IgD-negative memory B cell (primary cell): ENCODE measurements around the gene CCDC97. TPM values are rescaled to one million over a fixed set of nuclear protein-coding genes. Genes with fewer than 3 reads are reported as not detected.
"Not testable (repeated sequence)": the region's sequence is repeated elsewhere in the genome, so short reads cannot be mapped to it uniquely, and the experiment has no call there.

Experiments
- H3K27ac Mint-ChIP-seq, 3 donors: one replicate each; pipeline ENCODE4 v1.8.0; 2020 to 2022; ENCODE audit warnings: mild to moderate bottlenecking in 3 of 3, mixed read lengths in 3 of 3, moderate library complexity in 1 of 3
- H3K27me3 Mint-ChIP-seq: one replicate; pipeline ENCODE4 v1.8.0; 2021; ENCODE audit warnings: mixed read lengths
- H3K36me3 Mint-ChIP-seq: one replicate; pipeline ENCODE4 v1.8.0; 2020; ENCODE audit warnings: mild to moderate bottlenecking, mixed read lengths
- H3K4me1 Mint-ChIP-seq, 3 donors: one replicate each; pipeline ENCODE4 v1.8.0; 2020 to 2022; ENCODE audit warnings: mixed read lengths in 3 of 3, mild to moderate bottlenecking in 1 of 3
- H3K4me3 Mint-ChIP-seq, 4 donors: one replicate each; pipeline ENCODE4 v1.8.0; 2020 to 2022; ENCODE audit warnings: mild to moderate bottlenecking in 4 of 4, mixed read lengths in 4 of 4, moderate library complexity in 3 of 4
- H3K9me3 Mint-ChIP-seq, 3 donors: one replicate each; pipeline ENCODE4 v1.8.0; 2020 to 2021; ENCODE audit warnings: mixed read lengths in 3 of 3, mild to moderate bottlenecking in 1 of 3
- polyA plus RNA-seq: library from polyadenylated mRNA; unstranded; fragments of 300-500 nt; fragmentation: Illumina TruSeq; gene quantifications from one replicate; pipeline ENCODE4 v1.2.3, GENCODE V29; 2021

Gene CCDC97
- polyA plus RNA-seq, 1 donor from 2014 or later: 34.5 TPM

GRCh38 chr19:41288673-41289530 is 21.1 kb upstream of the CCDC97 start:
- no peaks in the 10 kb centered on the region for H3K9me3 Mint-ChIP-seq
- no peak overlapping the region for H3K4me3 Mint-ChIP-seq
- H3K36me3 Mint-ChIP-seq: no peaks in the 10 kb centered on the region
- no peaks in the 10 kb centered on the region for H3K4me1 Mint-ChIP-seq
- H3K27me3 Mint-ChIP-seq: no peaks in the 10 kb centered on the region
- H3K27ac Mint-ChIP-seq: no peak overlapping the region

GRCh38 chr19:41289814-41290213 is 20.2 kb upstream of the CCDC97 start:
- H3K4me3 Mint-ChIP-seq, H3K4me1 Mint-ChIP-seq, H3K9me3 Mint-ChIP-seq, H3K27me3 Mint-ChIP-seq, H3K36me3 Mint-ChIP-seq, H3K27ac Mint-ChIP-seq: not testable (repeated sequence)

- Mint-ChIP-seq H3K27me3 (peaks cover 3% of the 10 kb centered on the region), H3K36me3 (peaks cover 5% of the 10 kb centered on the region), H3K4me1 (peaks cover 25 to 34% (median 28%) of the 10 kb centered on the region in 3 donors), H3K4me3 (peak overlapping the region in 1 of 4 donors; percentile 29), H3K9me3 (no peaks in the 10 kb centered on the region), H3K27ac (peak overlapping the region; percentile 9 to 40 (median 38))
These were observed 15.6 kb upstream of the CCDC97 start for GRCh38 chr19:41294393-41294792.

- Mint-ChIP-seq H3K27me3 (peaks cover 3% of the 10 kb centered on the region), H3K4me1 (peaks cover 27 to 42% (median 39%) of the 10 kb centered on the region in 3 donors), H3K4me3 (no peak overlapping the region), H3K36me3 (peaks cover 5% of the 10 kb centered on the region), H3K9me3 (no peaks in the 10 kb centered on the region), H3K27ac (peak overlapping the region in 2 of 3 donors; percentile 96 to 100)
These were observed 14.5 kb upstream of the CCDC97 start for GRCh38 chr19:41295499-41295898.

GRCh38 chr19:41296433-41296871 is 13.5 kb upstream of the CCDC97 start:
- Mint-ChIP-seq H3K36me3 (peaks cover 5% of the 10 kb centered on the region), H3K9me3 (no peaks in the 10 kb centered on the region), H3K4me3 (peak overlapping the region in 2 of 4 donors; percentile 58 to 78), H3K27me3 (peaks cover 3% of the 10 kb centered on the region), H3K27ac (peak overlapping the region; percentile 96 to 100 (median 100)), H3K4me1 (peaks cover 35 to 48% (median 46%) of the 10 kb centered on the region in 3 donors)

GRCh38 chr19:41297628-41298347 is 12.2 kb upstream of the CCDC97 start:
- H3K36me3 Mint-ChIP-seq: peaks cover 8% of the 10 kb centered on the region

DNA sequence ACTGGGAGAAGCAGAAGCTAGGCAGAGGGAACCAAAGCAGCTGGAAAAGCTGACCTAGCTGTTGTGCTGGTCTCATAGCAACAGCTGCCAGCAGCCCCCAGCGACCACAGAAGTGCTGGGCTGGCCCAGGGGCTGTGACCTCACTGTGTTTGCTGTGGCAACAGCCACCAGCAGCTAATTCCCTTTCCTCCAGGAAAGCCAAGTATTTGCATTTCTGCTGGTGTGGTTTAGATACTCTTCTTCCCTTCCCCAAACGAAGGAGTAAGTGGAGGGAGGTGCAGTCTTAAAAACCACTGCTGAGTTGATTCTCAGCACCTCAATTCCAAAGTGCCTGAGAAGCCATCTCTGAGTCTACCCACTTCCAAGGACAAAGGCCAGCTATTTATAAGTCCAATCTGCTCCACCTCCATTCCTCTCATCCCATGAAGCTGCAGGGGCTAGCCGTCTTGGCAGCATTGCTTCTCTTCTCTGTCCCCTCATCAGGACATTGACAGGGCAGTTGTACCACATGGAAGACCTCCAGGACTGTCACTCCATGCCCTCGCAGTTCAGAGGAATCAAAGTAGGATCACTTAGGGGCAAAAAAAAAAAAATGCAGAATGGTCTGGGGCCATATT is 11.5 kb upstream of the CCDC97 start:
- peaks cover 3% of the 10 kb centered on the region for H3K27me3 Mint-ChIP-seq
- peak overlapping the region; percentile 96 to 100 (median 100) for H3K27ac Mint-ChIP-seq
- H3K9me3 Mint-ChIP-seq: no peaks in the 10 kb centered on the region
- H3K36me3 Mint-ChIP-seq: peaks cover 8% of the 10 kb centered on the region
- H3K4me3 Mint-ChIP-seq: peak overlapping the region; percentile 44 to 91 (median 83)
- H3K4me1 Mint-ChIP-seq: peaks cover 51 to 61% (median 57%) of the 10 kb centered on the region in 3 donors

More at GRCh38 chr19:41297628-41298347, 12.2 kb upstream of the CCDC97 start:
- peak overlapping the region; percentile 44 to 91 (median 83) for H3K4me3 Mint-ChIP-seq
- H3K27me3 Mint-ChIP-seq: peaks cover 3% of the 10 kb centered on the region
- H3K27ac Mint-ChIP-seq: peak overlapping the region; percentile 96 to 100 (median 100)
- H3K9me3 Mint-ChIP-seq: no peaks in the 10 kb centered on the region
- H3K4me1 Mint-ChIP-seq: peaks cover 46 to 58% (median 55%) of the 10 kb centered on the region in 3 donors

DNA sequence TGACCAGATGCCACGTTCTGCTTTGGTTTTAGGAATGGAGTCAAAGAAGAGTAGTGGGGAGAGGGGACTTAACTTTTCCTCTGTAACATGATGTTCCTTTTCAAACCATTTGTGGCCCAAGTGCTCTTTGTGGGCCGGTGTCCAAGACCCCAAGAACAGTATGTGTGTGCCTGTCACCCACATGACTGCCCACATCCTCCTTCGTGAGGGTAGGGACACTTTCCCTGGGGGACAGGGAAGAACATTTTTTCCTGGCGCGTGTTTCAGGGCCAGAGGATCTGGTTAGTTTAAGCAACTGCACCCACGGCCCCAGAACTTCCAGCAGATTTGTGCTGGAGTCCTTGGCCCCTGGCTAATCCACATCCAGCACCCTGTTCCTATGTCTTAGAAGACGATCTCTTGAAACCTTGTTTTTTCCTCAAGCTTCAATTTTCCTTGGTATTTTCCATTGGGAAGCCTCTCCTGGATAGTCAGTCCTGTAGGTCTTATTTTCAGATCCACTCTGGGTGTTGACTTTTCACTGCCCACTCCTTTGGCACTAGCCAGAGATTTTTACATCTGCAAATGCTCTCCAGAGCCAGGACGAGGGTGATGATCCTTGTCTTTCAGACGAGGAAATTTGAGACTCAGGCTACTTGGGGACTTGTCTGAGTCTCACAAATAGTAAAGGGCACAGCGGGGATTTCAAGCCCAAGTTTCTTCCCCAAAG is 10.8 kb upstream of the CCDC97 start:
- H3K27me3 Mint-ChIP-seq: peaks cover 3% of the 10 kb centered on the region
- no peaks in the 10 kb centered on the region for H3K9me3 Mint-ChIP-seq
- H3K36me3 Mint-ChIP-seq: peaks cover 6% of the 10 kb centered on the region
- peaks cover 51 to 62% (median 58%) of the 10 kb centered on the region in 3 donors for H3K4me1 Mint-ChIP-seq
- H3K4me3 Mint-ChIP-seq: peak overlapping the region in 2 of 4 donors; percentile 68 to 78
- peak overlapping the region; percentile 96 to 100 (median 100) for H3K27ac Mint-ChIP-seq

- Mint-ChIP-seq H3K9me3 (no peaks in the 10 kb centered on the region), H3K4me3 (peak overlapping the region in 2 of 4 donors; percentile 68 to 78), H3K27ac (peak overlapping the region; percentile 96 to 100 (median 100)), H3K4me1 (peaks cover 51 to 64% (median 59%) of the 10 kb centered on the region in 3 donors), H3K36me3 (peaks cover 6% of the 10 kb centered on the region), H3K27me3 (peaks cover 3% of the 10 kb centered on the region)
These were observed 10.2 kb upstream of the CCDC97 start for GRCh38 chr19:41299755-41300089.

- H3K4me3 Mint-ChIP-seq: peak overlapping the region in 1 of 4 donors; percentile 78
- H3K9me3 Mint-ChIP-seq: no peaks in the 10 kb centered on the region
- H3K4me1 Mint-ChIP-seq: peaks cover 51 to 67% (median 59%) of the 10 kb centered on the region in 3 donors
- H3K27ac Mint-ChIP-seq: peak overlapping the region; percentile 96 to 100 (median 98)
- H3K27me3 Mint-ChIP-seq: peaks cover 3% of the 10 kb centered on the region
- H3K36me3 Mint-ChIP-seq: peaks cover 6% of the 10 kb centered on the region
These were observed 9.4 kb upstream of the CCDC97 start for GRCh38 chr19:41300555-41300954.

DNA sequence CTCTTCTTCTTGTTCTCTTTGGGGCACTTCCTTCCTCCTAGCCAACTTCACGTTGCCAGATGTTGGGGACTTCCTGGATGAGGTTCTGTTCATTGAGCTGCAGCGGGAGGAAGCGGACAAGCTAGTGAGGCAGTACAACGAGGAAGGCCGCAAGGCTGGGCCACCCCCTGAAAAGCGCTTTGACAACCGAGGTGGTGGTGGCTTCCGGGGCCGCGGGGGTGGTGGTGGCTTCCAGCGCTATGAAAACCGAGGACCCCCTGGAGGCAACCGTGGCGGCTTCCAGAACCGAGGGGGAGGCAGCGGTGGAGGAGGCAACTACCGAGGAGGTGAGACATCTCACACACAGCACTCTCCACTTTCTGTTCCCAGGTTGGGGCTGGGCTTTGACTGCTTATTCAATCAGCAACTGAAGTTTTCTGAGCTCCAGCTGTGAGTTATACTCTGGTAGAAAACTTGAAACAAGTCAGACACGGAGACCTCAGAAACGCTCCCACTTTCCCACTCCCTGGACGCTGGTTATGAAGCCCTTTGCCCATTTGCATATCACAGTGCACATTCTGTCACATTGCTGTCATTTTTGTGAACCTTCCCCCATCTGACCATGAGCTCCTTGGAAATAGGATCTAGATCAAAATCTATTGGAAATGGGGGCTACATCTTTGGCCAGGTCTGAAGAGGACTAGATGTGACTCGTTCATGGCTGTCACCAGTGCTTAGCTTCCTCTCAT is 7.2 kb upstream of the CCDC97 start:
- H3K27me3 Mint-ChIP-seq: peaks cover 3% of the 10 kb centered on the region
- peak overlapping the region; percentile 58 to 88 (median 83) for H3K4me3 Mint-ChIP-seq
- peaks cover 6% of the 10 kb centered on the region for H3K36me3 Mint-ChIP-seq
- H3K9me3 Mint-ChIP-seq: no peaks in the 10 kb centered on the region
- H3K4me1 Mint-ChIP-seq: peaks cover 49 to 61% (median 52%) of the 10 kb centered on the region in 3 donors
- H3K27ac Mint-ChIP-seq: peak overlapping the region; percentile 96 to 98 (median 98)

- peak overlapping the region in 2 of 4 donors; percentile 75 to 78 for H3K4me3 Mint-ChIP-seq
These were observed 6.0 kb upstream of the CCDC97 start for GRCh38 chr19:41303954-41304353.

DNA sequence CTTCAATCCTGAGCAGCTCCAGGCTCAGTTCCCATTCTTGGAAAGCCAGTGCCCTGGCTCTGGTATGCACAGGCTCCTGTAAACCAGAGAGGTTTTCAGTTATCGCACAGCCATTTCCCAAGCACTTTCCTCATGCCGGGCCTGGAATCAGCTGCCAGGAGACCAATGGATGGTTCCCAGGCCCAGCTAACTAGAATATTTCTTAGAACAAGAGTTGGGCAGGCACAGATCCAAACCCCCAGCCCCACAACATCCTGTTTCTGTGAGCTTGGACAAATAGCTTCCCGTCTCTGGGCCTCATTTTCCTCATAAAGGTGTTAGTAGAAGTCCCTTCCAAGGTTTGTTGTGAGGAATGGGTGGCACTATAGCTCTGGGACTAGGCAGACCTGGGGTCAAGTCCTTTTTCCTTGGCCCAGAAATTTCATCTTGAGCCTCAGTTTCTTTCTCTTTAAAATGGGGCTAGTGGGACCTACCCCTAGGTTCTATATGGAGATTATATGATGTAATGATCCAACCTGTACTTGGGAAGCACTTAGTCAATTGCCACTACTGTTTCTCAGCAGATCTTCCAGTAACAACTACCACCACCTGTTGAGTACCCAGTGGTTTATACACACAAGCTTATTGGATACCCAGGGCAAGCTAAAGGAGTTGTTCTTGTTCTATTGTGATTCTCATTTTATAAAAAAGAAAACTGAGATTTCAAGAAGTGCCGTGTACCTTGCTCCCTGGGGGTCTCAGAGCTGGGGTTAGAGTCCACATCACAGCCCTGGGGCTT is 5.1 kb upstream of the CCDC97 start:
- Mint-ChIP-seq H3K4me3 (peak overlapping the region in 1 of 4 donors; percentile 47), H3K27me3 (no peaks in the 10 kb centered on the region), H3K27ac (peak overlapping the region in 2 of 3 donors; percentile 84 to 96), H3K36me3 (peaks cover 3% of the 10 kb centered on the region), H3K9me3 (no peaks in the 10 kb centered on the region), H3K4me1 (peaks cover 48 to 56% (median 49%) of the 10 kb centered on the region in 3 donors)

More at GRCh38 chr19:41303954-41304353, 6.0 kb upstream of the CCDC97 start:
- H3K27ac Mint-ChIP-seq: peak overlapping the region; percentile 96 to 98 (median 98)
- H3K36me3 Mint-ChIP-seq: peaks cover 3% of the 10 kb centered on the region
- no peaks in the 10 kb centered on the region for H3K27me3 Mint-ChIP-seq
- no peaks in the 10 kb centered on the region for H3K9me3 Mint-ChIP-seq
- peaks cover 46 to 61% (median 53%) of the 10 kb centered on the region in 3 donors for H3K4me1 Mint-ChIP-seq
